Activated CD4-positive, alpha-beta T cell treated with anti-CD3 and anti-CD28 coated beads, Interleukin-2, Interleukin-6, amounts not matched to agents 100 ng/mL and 50 ng/mL, durations not matched to agents 16 hours and 8 hours (primary cell): Measurements from ENCODE around the gene MRS2.
A peak's percentile ranks its signal among the peaks of the same experiment; 100 is the strongest.
"Not testable (repeated sequence)": the region's sequence is repeated elsewhere in the genome, so short reads cannot be mapped to it uniquely, and the experiment has no call there.

ENCODE experiments used
- DNase-seq: peaks from one replicate; pipeline ENCODE4 v3.0.0-alpha.2; 2020

Gene MRS2

GRCh38 chr6:24402697-24403500 lies at the start of gene MRS2:
Gene MRS2 (plus strand): TSS chr6:24402936. CDS start chr6:24403047, 111 bp downstream.
- DNase-seq: peak; percentile 86

GRCh38 chr6:24353861-24354260 lies 48.9 kb upstream of the MRS2 start:
- DNase-seq: no peak

- DNase-seq: no peak
Observed at GRCh38 chr6:24355393-24355792, 47.3 kb upstream of the MRS2 start.

- no peak for DNase-seq
Observed at GRCh38 chr6:24356310-24356973, 46.3 kb upstream of the MRS2 start.

GRCh38 chr6:24357336-24358218 lies 45.2 kb upstream of the MRS2 start, which contains the start of gene DCDC2:
Gene DCDC2 (minus strand): TSS chr6:24358059. CDS start chr6:24357750, 309 bp downstream.
- DNase-seq: peak; percentile 17

GRCh38 chr6:24358219-24358821 lies 44.4 kb upstream of the MRS2 start:
- DNase-seq: no peak

GRCh38 chr6:24359640-24360454 lies 42.9 kb upstream of the MRS2 start:
- peak; percentile 94 for DNase-seq

GRCh38 chr6:24362363-24362762 lies 40.4 kb upstream of the MRS2 start:
- not testable (repeated sequence) for DNase-seq

- DNase-seq: not testable (repeated sequence)
Observed at GRCh38 chr6:24365103-24365633, 37.6 kb upstream of the MRS2 start.

- DNase-seq: no peak
Observed at GRCh38 chr6:24374612-24375011, 28.1 kb upstream of the MRS2 start.

- no peak for DNase-seq
Observed at GRCh38 chr6:24376871-24377270, 25.9 kb upstream of the MRS2 start.

GRCh38 chr6:24378473-24379097 lies 24.2 kb upstream of the MRS2 start:
- peak; percentile 21 for DNase-seq

- no peak for DNase-seq
Observed at GRCh38 chr6:24381476-24382219, 21.1 kb upstream of the MRS2 start.

GRCh38 chr6:24382220-24382540 lies 20.6 kb upstream of the MRS2 start:
- DNase-seq: no peak

GRCh38 chr6:24382891-24383494 lies 19.7 kb upstream of the MRS2 start:
- not testable (repeated sequence) for DNase-seq

- not testable (repeated sequence) for DNase-seq
Observed at GRCh38 chr6:24384369-24385130, 18.2 kb upstream of the MRS2 start.

- no peak for DNase-seq
Observed at GRCh38 chr6:24385536-24386269, 17.0 kb upstream of the MRS2 start.

GRCh38 chr6:24387818-24388217 lies 14.9 kb upstream of the MRS2 start:
- DNase-seq: no peak
